ENCODE measurements around the gene MT1HL1. TPM values are rescaled to one million over a fixed set of nuclear protein-coding genes. Genes with fewer than 3 reads are reported as not detected.

The MT1HL1 gene
- total RNA-seq, 2 donors from 2014 or later = not detected

- no peak overlapping the region for H3K27ac ChIP-seq
These were observed 7.2 kb upstream of the MT1HL1 start for GRCh38 chr1:237011432-237011831.

GRCh38 chr1:237009611-237010010 lies 5.4 kb upstream of the MT1HL1 start:
- Histone ChIP-seq H3K4me1 (no peaks in the 10 kb centered on the region), H3K36me3 (no peaks in the 10 kb centered on the region)
- intact Hi-C loops (cut with DNase I) = no loop called here

More at GRCh38 chr1:237011432-237011831, 7.2 kb upstream of the MT1HL1 start:
- Histone ChIP-seq H3K4me3 (no peak overlapping the region), H3K9me3 (no peaks in the 10 kb centered on the region), H3K36me3 (no peaks in the 10 kb centered on the region), H3K9ac (ENCODE audit: low read depth in 2 of 2, low read length in 2 of 2) (no peak overlapping the region), H3K27me3 (no peaks in the 10 kb centered on the region), H3K4me1 (no peaks in the 10 kb centered on the region)
- TF ChIP-seq CTCF (IDR thresholded peaks at IDR 0.05) = no peak
- intact Hi-C loops (cut with DNase I) = no loop called here
- DNase-seq = no peak

GRCh38 chr1:237007147-237007881 lies 3.1 kb upstream of the MT1HL1 start:
- Histone ChIP-seq H3K4me3 (no peak overlapping the region), H3K27me3 (no peaks in the 10 kb centered on the region), H3K9ac (ENCODE audit: low read depth in 2 of 2, low read length in 2 of 2) (no peak overlapping the region), H3K9me3 (no peaks in the 10 kb centered on the region), H3K4me1 (no peaks in the 10 kb centered on the region), H3K36me3 (no peaks in the 10 kb centered on the region), H3K27ac (no peak overlapping the region)
- DNase-seq = no peak
- intact Hi-C loops (cut with DNase I) = no loop called here
- TF ChIP-seq CTCF (IDR thresholded peaks at IDR 0.05) = no peak

More at GRCh38 chr1:237009611-237010010, 5.4 kb upstream of the MT1HL1 start:
- H3K9ac ChIP-seq (ENCODE audit: low read depth in 2 of 2, low read length in 2 of 2) = no peak overlapping the region
- no peak overlapping the region for H3K4me3 ChIP-seq
- H3K27ac ChIP-seq = no peak overlapping the region
- no peaks in the 10 kb centered on the region for H3K27me3 ChIP-seq
- H3K9me3 ChIP-seq = no peaks in the 10 kb centered on the region
- DNase-seq = no peak
- TF ChIP-seq CTCF (IDR thresholded peaks at IDR 0.05) = no peak

GRCh38 chr1:237005674-237006073 lies 1.4 kb upstream of the MT1HL1 start:
- intact Hi-C loops (cut with DNase I) = no loop called here

GRCh38 chr1:237003516-237003915 lies 725 bp downstream of the MT1HL1 start:
- H3K4me1 ChIP-seq = no peaks in the 10 kb centered on the region
- DNase-seq = no peak
- intact Hi-C loops (cut with DNase I) = no loop called here
- H3K4me3 ChIP-seq = no peak overlapping the region
- no peaks in the 10 kb centered on the region for H3K36me3 ChIP-seq
- no peaks in the 10 kb centered on the region for H3K27me3 ChIP-seq
- H3K9me3 ChIP-seq = no peaks in the 10 kb centered on the region
- no peak overlapping the region for H3K9ac ChIP-seq (ENCODE audit: low read depth in 2 of 2, low read length in 2 of 2)
- H3K27ac ChIP-seq = no peak overlapping the region
- TF ChIP-seq CTCF (IDR thresholded peaks at IDR 0.05) = no peak

More at GRCh38 chr1:237005674-237006073, 1.4 kb upstream of the MT1HL1 start:
- H3K4me3 ChIP-seq = no peak overlapping the region
- H3K27me3 ChIP-seq = no peaks in the 10 kb centered on the region
- DNase-seq = no peak
- no peak overlapping the region for H3K27ac ChIP-seq
- no peaks in the 10 kb centered on the region for H3K36me3 ChIP-seq
- H3K9ac ChIP-seq (ENCODE audit: low read depth in 2 of 2, low read length in 2 of 2) = no peak overlapping the region
- H3K9me3 ChIP-seq = no peaks in the 10 kb centered on the region
- no peaks in the 10 kb centered on the region for H3K4me1 ChIP-seq
- TF ChIP-seq CTCF (IDR thresholded peaks at IDR 0.05) = no peak
